Kidney epithelial cell (primary cell): Measurements from ENCODE around the gene PRKG1. TPM values are rescaled to one million over a fixed set of nuclear protein-coding genes. Genes with fewer than 3 reads are reported as not detected.

ENCODE experiments used
- DNase-seq: peaks from one replicate; pipeline ENCODE4 v3.0.0-alpha.2; 2010; ENCODE audit warnings: low read depth
- H3K27me3 ChIP-seq: 2 replicates; pipeline ENCODE4 v1.6.0; 2011; ENCODE audit warnings: low read length; ENCODE audit not compliant: control insufficient read depth, insufficient read depth
- H3K36me3 ChIP-seq: 2 replicates; pipeline ENCODE4 v1.5.1; 2011; ENCODE audit warnings: low read length; ENCODE audit not compliant: control insufficient read depth, insufficient read depth
- H3K4me3 ChIP-seq: 2 replicates; pipeline ENCODE4 v1.5.1; 2011; ENCODE audit warnings: low read depth, mild to moderate bottlenecking, control low read depth, low read length
- CTCF ChIP-seq: IDR thresholded peaks from 2 replicates; pipeline ENCODE4 v1.5.1; 2011; ENCODE audit warnings: mild to moderate bottlenecking, moderate library complexity, low read length, control low read depth, inconsistent platforms; ENCODE audit not compliant: insufficient read depth, poor library complexity, severe bottlenecking
- total RNA-seq: library from RNA; depleted of rRNA; stranded (reverse); fragments of >200 nt; gene quantifications from 2 replicates; pipeline ENCODE4 v1.2.3, GENCODE V29; 2015

PRKG1 gene
- total RNA-seq, 1 donor from 2014 or later = 1.3 TPM

GRCh38 chr10:51072921-51073434, 1.3 kb upstream of the PRKG1 start:
- DNase-seq = no peak
- H3K36me3 ChIP-seq = no peaks in the 10 kb centered on the region
- H3K27me3 ChIP-seq = peaks cover 11% of the 10 kb centered on the region
- no peak for TF ChIP-seq CTCF
- no peak overlapping the region for H3K4me3 ChIP-seq

- no peak for DNase-seq
- Histone ChIP-seq H3K27me3 (peaks cover 11% of the 10 kb centered on the region), H3K4me3 (peak overlapping the region; percentile 46), H3K36me3 (no peaks in the 10 kb centered on the region)
- TF ChIP-seq CTCF = peak; percentile 14
Measured at GRCh38 chr10:51073453-51074237, 642 bp upstream of the PRKG1 start.

- Histone ChIP-seq H3K36me3 (no peaks in the 10 kb centered on the region), H3K4me3 (peak overlapping the region; percentile 46), H3K27me3 (peaks cover 11% of the 10 kb centered on the region)
- no peak for TF ChIP-seq CTCF
- no peak for DNase-seq
Measured at GRCh38 chr10:51075043-51075872, 971 bp downstream of the PRKG1 start.

- Histone ChIP-seq H3K36me3 (no peaks in the 10 kb centered on the region), H3K4me3 (no peak overlapping the region), H3K27me3 (peaks cover 11% of the 10 kb centered on the region)
- TF ChIP-seq CTCF = no peak
- no peak for DNase-seq
Measured at GRCh38 chr10:51075873-51076229, 1.6 kb downstream of the PRKG1 start.

- H3K27me3 ChIP-seq = peaks cover 11% of the 10 kb centered on the region
- TF ChIP-seq CTCF = no peak
- no peak overlapping the region for H3K4me3 ChIP-seq
- DNase-seq = no peak
- no peaks in the 10 kb centered on the region for H3K36me3 ChIP-seq
Measured at GRCh38 chr10:51076299-51076841, 2.1 kb downstream of the PRKG1 start.
